Measurements from ENCODE around the gene FBRSL1. TPM values are rescaled to one million over a fixed set of nuclear protein-coding genes. Genes with fewer than 3 reads are reported as not detected.

FBRSL1 gene
- total and polyA plus RNA-seq, 2 of the 8 experiments (the other 6 are each of a cell fraction or from before 2014, with no cell fraction given): 18.4 to 109 TPM

GRCh38 chr12:132495165-132495544, 5.2 kb downstream of the FBRSL1 start:
- Histone ChIP-seq H2BK5ac (ENCODE audit: low read depth, low read length) (no peak overlapping the region), H3K18ac (ENCODE audit: extremely low read depth, low read length) (no peak overlapping the region), H3K27ac (ENCODE audit: low read depth, low read length) (no peak overlapping the region), H3K4me2 (ENCODE audit: insufficient read depth in 1 of 2, low read depth in 2 of 2, low read length in 2 of 2) (no peak overlapping the region), H2BK120ac (replicated peaks; ENCODE audit: low read depth, low read length) (no peak overlapping the region), H3K14ac (ENCODE audit: insufficient read length) (no peak overlapping the region), H3K23me2 (ENCODE audit: low read depth, low read length) (peaks cover 3% of the 10 kb centered on the region; the same call in 1 of the 2 replicates), H4K5ac (ENCODE audit: insufficient read length, low read depth, low read length) (no peak overlapping the region), H2BK12ac (ENCODE audit: low read depth, low read length) (no peak overlapping the region), H3K56ac (replicated peaks; ENCODE audit: insufficient read length, low read depth, low read length) (no peak overlapping the region), H3K4me1 (replicated peaks in 1 of 4; ENCODE audit: control insufficient read depth in 3 of 4, insufficient read depth in 4 of 4, low read length in 3 of 4) (peaks cover 0 to 10% (median 1%) of the 10 kb centered on the region in 4 experiments; a peak in 3 of 7 replicates), H3K27me3 (replicated peaks in 1 of 4; ENCODE audit: control insufficient read depth in 3 of 4, extremely low read depth in 1 of 4, insufficient read depth in 3 of 4, low read length in 3 of 4) (peaks cover 0 to 15% (median 4%) of the 10 kb centered on the region in 4 experiments; a peak in 6 of 7 replicates), H3K9me3 (ENCODE audit: insufficient read depth in 2 of 2, low read depth in 1 of 2, low read length in 1 of 2) (no peaks in the 10 kb centered on the region), H3K79me2 (ENCODE audit: control insufficient read depth in 1 of 2, insufficient read depth in 2 of 2, low read length in 2 of 2) (peaks cover 0 to 86% of the 10 kb centered on the region in 2 experiments; a peak in 3 of 4 replicates), H4K20me1 (replicated peaks in 1 of 2; ENCODE audit: control insufficient read depth in 1 of 2, insufficient read depth in 2 of 2, low read length in 2 of 2) (peaks cover 73 to 82% of the 10 kb centered on the region in 2 experiments), H2BK20ac (ENCODE audit: low read length) (no peak overlapping the region), H2AFZ (ENCODE audit: low read length) (no peak overlapping the region), H3K36me3 (ENCODE audit: control insufficient read depth in 2 of 4, insufficient read depth in 4 of 4, low read length in 3 of 4) (no peaks in the 10 kb centered on the region), H3K4ac (replicated peaks; ENCODE audit: insufficient read length, low read depth, low read length) (no peak overlapping the region), H4K91ac (replicated peaks; ENCODE audit: insufficient read length, low read length) (no peak overlapping the region), H4K8ac (ENCODE audit: extremely low read depth, insufficient read depth, low read length) (no peak overlapping the region; the same call in 1 of the 2 replicates), H3K9ac (replicated peaks in 1 of 4; ENCODE audit: extremely low read depth in 1 of 4, low read depth in 3 of 4, low read length in 3 of 4) (no peak overlapping the region), H3K23ac (ENCODE audit: insufficient read length) (no peak overlapping the region), H3K79me1 (ENCODE audit: low read depth, low read length) (peaks cover 33% of the 10 kb centered on the region), H3K4me3 (ENCODE audit: extremely low read depth in 1 of 4, insufficient read depth in 2 of 4, low read depth in 3 of 4, low read length in 4 of 4) (no peak overlapping the region), H2BK15ac (ENCODE audit: low read length) (no peak overlapping the region), H2AK5ac (ENCODE audit: low read depth, low read length) (no peak overlapping the region)
- FAIRE-seq (no peak), DNase-seq (ENCODE audit: low read depth in 1 of 2, low spot score in 2 of 2) (no peak)
- WGBS, 2 experiments (ENCODE audit: extremely low coverage in 1 of 2, insufficient coverage in 1 of 2, insufficient read length in 1 of 2, insufficient replicate concordance in 2 of 2, low coverage in 1 of 2, low lambda C conversion rate in 2 of 2, missing lambda C conversion rate in 1 of 2): 90% methylated on average over 9 of the region's 9 CpGs; no CpG with 5 or more reads in 1 of the 2 experiments
- ChIA-PET POLR2A (ENCODE audit: partially characterized antibody) (no interaction called here), CTCF (ENCODE audit: partially characterized antibody) (no interaction called here)
- TF ChIP-seq E2F6 (IDR thresholded peaks at IDR 0.05) (no peak), SUZ12 (IDR thresholded peaks at IDR 0.05; ENCODE audit: low read length) (no peak), NRF1 (IDR thresholded peaks at IDR 0.05; ENCODE audit: low read depth, low read length) (no peak), USF2 (IDR thresholded peaks at IDR 0.05; ENCODE audit: low read length) (no peak), SP2 (IDR thresholded peaks at IDR 0.05; ENCODE audit: low read length) (no peak), BCL11A (IDR thresholded peaks at IDR 0.05; ENCODE audit: low read depth in 2 of 2, low read length in 2 of 2) (no peak), CHD2 (IDR thresholded peaks at IDR 0.05; ENCODE audit: low read length) (no peak), JUND (IDR thresholded peaks at IDR 0.05; ENCODE audit: low read length) (no peak), ASH2L (IDR thresholded peaks at IDR 0.05; ENCODE audit: low read length) (no peak), TAF7 (optimal IDR thresholded peaks at IDR 0.05; ENCODE audit: borderline replicate concordance, low read depth, low read length) (no peak), MAX (IDR thresholded peaks at IDR 0.05) (no peak)
